GM12801 (cell line): ENCODE measurements around the gene PSMD8.

Experiments used
- CTCF ChIP-seq: IDR thresholded peaks from one replicate; pipeline ENCODE4 v1.5.1; 2011; ENCODE audit warnings: control low read depth; ENCODE audit not compliant: insufficient read length; ENCODE audit errors: extremely low read depth

The PSMD8 gene

GRCh38 chr19:38401148-38401547, 26.8 kb downstream of the PSMD8 start:
- no peak for TF ChIP-seq CTCF

GRCh38 chr19:38402623-38402966, 28.2 kb downstream of the PSMD8 start:
- TF ChIP-seq CTCF, result no peak

GRCh38 chr19:38402967-38403674, 28.8 kb downstream of the PSMD8 start, which contains the start of gene FAM98C:
Gene FAM98C (plus strand): TSS chr19:38403093. CDS start chr19:38403154, 61 bp downstream.
- no peak for TF ChIP-seq CTCF

GRCh38 chr19:38404858-38405257, 30.5 kb downstream of the PSMD8 start:
- no peak for TF ChIP-seq CTCF

GRCh38 chr19:38405276-38405675, 30.9 kb downstream of the PSMD8 start:
- TF ChIP-seq CTCF, result no peak

- TF ChIP-seq CTCF, result no peak
These were observed 35.3 kb downstream of the PSMD8 start for GRCh38 chr19:38409631-38410133.

GRCh38 chr19:38411041-38411712, 36.8 kb downstream of the PSMD8 start:
- TF ChIP-seq CTCF, result no peak
